ENCODE measurements around the gene CBFA2T2. TPM values are rescaled to one million over a fixed set of nuclear protein-coding genes. Genes with fewer than 3 reads are reported as not detected.

CBFA2T2 gene
- total RNA-seq, 1 experiment from 2014 or later: 13.1 TPM

DNA sequence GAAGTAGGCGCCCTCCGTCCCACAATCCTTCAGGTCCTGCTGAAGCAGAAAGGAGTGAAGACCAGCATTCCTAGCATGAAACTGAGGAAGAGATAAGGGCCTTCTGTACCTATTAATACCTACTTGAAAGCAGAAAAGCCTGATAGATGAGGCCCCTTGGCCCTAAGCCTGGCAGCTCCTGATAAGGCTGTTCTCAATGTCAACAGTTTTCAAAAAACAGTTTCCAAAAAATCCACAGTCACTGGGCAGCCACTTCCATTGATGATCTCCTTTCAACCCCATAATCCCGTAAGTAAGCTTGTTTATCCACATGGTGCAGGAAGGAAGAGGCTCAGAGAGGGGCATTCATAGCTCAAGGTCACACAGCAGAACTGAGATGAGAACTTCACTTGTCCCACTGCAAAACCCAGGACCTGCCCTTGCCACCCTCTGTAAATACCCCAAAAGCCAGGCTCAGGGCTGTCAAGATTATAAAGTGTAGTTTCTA lies 199.1 kb downstream of the CBFA2T2 start:
- no peaks in the 10 kb centered on the region for H3K9me3 ChIP-seq (ENCODE audit: low read depth, low read length, poor library complexity, severe bottlenecking)
- intact Hi-C loops (cut with micrococcal nuclease; ENCODE audit: unreplicated experiment): no loop called here
- CTCF ChIA-PET: no interaction called here
- POLR2A ChIA-PET (ENCODE audit: low non-redundant PET): no interaction called here
- H3K27ac ChIP-seq (ENCODE audit: low read depth, low read length, poor library complexity, severe bottlenecking): no peak overlapping the region
- H3K4me1 ChIP-seq (ENCODE audit: insufficient read depth, low read length, poor library complexity, severe bottlenecking): peaks cover 18% of the 10 kb centered on the region
- no TSS peak for BruUV-seq (replicated peaks)
- H3K4me3 ChIP-seq (ENCODE audit: low read depth, low read length, poor library complexity, severe bottlenecking): no peak overlapping the region
- DNase-seq (ENCODE audit: low spot score): no peak
- H3K27me3 ChIP-seq (replicated peaks; ENCODE audit: insufficient read depth, low read depth, low read length, poor library complexity): no peaks in the 10 kb centered on the region
- no peak for TF ChIP-seq EZH2 (IDR thresholded peaks at IDR 0.05; ENCODE audit: borderline replicate concordance, low read depth, low read length, poor library complexity, severe bottlenecking)
- TF ChIP-seq, protein P1, sequence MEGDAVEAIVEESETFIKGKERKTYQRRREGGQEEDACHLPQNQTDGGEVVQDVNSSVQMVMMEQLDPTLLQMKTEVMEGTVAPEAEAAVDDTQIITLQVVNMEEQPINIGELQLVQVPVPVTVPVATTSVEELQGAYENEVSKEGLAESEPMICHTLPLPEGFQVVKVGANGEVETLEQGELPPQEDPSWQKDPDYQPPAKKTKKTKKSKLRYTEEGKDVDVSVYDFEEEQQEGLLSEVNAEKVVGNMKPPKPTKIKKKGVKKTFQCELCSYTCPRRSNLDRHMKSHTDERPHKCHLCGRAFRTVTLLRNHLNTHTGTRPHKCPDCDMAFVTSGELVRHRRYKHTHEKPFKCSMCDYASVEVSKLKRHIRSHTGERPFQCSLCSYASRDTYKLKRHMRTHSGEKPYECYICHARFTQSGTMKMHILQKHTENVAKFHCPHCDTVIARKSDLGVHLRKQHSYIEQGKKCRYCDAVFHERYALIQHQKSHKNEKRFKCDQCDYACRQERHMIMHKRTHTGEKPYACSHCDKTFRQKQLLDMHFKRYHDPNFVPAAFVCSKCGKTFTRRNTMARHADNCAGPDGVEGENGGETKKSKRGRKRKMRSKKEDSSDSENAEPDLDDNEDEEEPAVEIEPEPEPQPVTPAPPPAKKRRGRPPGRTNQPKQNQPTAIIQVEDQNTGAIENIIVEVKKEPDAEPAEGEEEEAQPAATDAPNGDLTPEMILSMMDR (conservative IDR thresholded peaks at IDR 0.05; ENCODE audit: low read depth, low read length): no peak
- H3K36me3 ChIP-seq (ENCODE audit: insufficient read depth, low read length, poor library complexity, severe bottlenecking): no peaks in the 10 kb centered on the region

GRCh38 chr20:33689493-33689892 lies 199.6 kb downstream of the CBFA2T2 start:
- POLR2A ChIA-PET (ENCODE audit: low non-redundant PET): no interaction called here
- intact Hi-C loops (cut with micrococcal nuclease; ENCODE audit: unreplicated experiment): no loop called here
- BruUV-seq (replicated peaks): no TSS peak

DNA sequence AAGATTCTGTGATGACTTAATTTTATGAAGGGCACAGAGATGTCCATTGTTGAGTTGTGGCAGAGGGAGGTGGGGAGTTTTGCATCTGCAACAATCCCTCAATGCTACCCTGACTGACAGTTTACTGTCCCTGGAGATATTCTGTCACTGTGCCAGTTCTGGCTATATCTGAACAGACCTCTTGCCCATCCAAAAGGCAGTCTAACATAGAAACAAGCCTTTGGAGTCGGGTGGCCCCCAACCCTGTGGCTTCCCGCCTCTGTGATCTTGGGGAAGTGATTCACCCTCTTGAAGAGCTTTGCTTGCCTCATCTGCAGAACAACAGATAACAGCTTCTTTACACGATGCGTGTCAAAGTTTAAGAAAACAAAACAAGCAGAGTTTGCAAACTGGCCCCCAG lies 200.1 kb downstream of the CBFA2T2 start:
- no peaks in the 10 kb centered on the region for H3K9me3 ChIP-seq (ENCODE audit: low read depth, low read length, poor library complexity, severe bottlenecking)
- no peaks in the 10 kb centered on the region for H3K36me3 ChIP-seq (ENCODE audit: insufficient read depth, low read length, poor library complexity, severe bottlenecking)
- H3K27me3 ChIP-seq (replicated peaks; ENCODE audit: insufficient read depth, low read depth, low read length, poor library complexity): no peaks in the 10 kb centered on the region
- no peak for DNase-seq (ENCODE audit: low spot score)
- H3K27ac ChIP-seq (ENCODE audit: low read depth, low read length, poor library complexity, severe bottlenecking): no peak overlapping the region
- H3K4me3 ChIP-seq (ENCODE audit: low read depth, low read length, poor library complexity, severe bottlenecking): no peak overlapping the region
- TF ChIP-seq, protein P1 (conservative IDR thresholded peaks at IDR 0.05; ENCODE audit: low read depth, low read length): no peak
- no peak for TF ChIP-seq EZH2 (IDR thresholded peaks at IDR 0.05; ENCODE audit: borderline replicate concordance, low read depth, low read length, poor library complexity, severe bottlenecking)
- no TSS peak for BruUV-seq (replicated peaks)
- POLR2A ChIA-PET (ENCODE audit: low non-redundant PET): no interaction called here
- intact Hi-C loops (cut with micrococcal nuclease; ENCODE audit: unreplicated experiment): no loop called here
- CTCF ChIA-PET: no interaction called here
- peaks cover 8% of the 10 kb centered on the region for H3K4me1 ChIP-seq (ENCODE audit: insufficient read depth, low read length, poor library complexity, severe bottlenecking)

More at GRCh38 chr20:33689493-33689892, 199.6 kb downstream of the CBFA2T2 start:
- CTCF ChIA-PET: no interaction called here
- Histone ChIP-seq H3K4me3 (ENCODE audit: low read depth, low read length, poor library complexity, severe bottlenecking) (no peak overlapping the region), H3K4me1 (ENCODE audit: insufficient read depth, low read length, poor library complexity, severe bottlenecking) (peaks cover 13% of the 10 kb centered on the region), H3K27me3 (replicated peaks; ENCODE audit: insufficient read depth, low read depth, low read length, poor library complexity) (no peaks in the 10 kb centered on the region), H3K36me3 (ENCODE audit: insufficient read depth, low read length, poor library complexity, severe bottlenecking) (no peaks in the 10 kb centered on the region), H3K27ac (ENCODE audit: low read depth, low read length, poor library complexity, severe bottlenecking) (no peak overlapping the region), H3K9me3 (ENCODE audit: low read depth, low read length, poor library complexity, severe bottlenecking) (no peaks in the 10 kb centered on the region)
- TF ChIP-seq, protein P1 (conservative IDR thresholded peaks at IDR 0.05; ENCODE audit: low read depth, low read length): no peak
- TF ChIP-seq EZH2 (IDR thresholded peaks at IDR 0.05; ENCODE audit: borderline replicate concordance, low read depth, low read length, poor library complexity, severe bottlenecking): no peak
- DNase-seq (ENCODE audit: low spot score): no peak

Measured in A673 (cell line).